ENCODE data around the gene UIMC1.

Gene UIMC1

DNA sequence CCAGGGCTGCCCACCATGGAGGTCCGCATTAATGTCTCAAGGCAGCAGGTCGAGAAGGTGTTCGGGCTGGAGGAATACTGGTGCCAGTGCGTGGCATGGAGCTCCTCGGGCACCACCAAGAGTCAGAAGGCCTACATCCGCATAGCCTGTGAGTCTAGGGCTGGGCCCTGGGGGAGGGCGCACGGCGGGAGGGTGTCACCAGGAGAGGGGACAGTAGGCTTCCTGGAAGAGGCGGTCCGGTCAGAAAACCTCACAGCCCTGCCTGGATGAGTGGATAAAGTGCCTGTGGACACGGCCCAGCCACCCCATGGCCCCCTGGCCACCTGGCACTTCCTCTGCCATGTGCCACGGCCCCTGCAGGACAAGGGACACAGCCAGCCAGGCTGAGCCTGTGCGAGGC, 138.5 kb downstream of the UIMC1 start:
- DNase-seq = no peak

DNA sequence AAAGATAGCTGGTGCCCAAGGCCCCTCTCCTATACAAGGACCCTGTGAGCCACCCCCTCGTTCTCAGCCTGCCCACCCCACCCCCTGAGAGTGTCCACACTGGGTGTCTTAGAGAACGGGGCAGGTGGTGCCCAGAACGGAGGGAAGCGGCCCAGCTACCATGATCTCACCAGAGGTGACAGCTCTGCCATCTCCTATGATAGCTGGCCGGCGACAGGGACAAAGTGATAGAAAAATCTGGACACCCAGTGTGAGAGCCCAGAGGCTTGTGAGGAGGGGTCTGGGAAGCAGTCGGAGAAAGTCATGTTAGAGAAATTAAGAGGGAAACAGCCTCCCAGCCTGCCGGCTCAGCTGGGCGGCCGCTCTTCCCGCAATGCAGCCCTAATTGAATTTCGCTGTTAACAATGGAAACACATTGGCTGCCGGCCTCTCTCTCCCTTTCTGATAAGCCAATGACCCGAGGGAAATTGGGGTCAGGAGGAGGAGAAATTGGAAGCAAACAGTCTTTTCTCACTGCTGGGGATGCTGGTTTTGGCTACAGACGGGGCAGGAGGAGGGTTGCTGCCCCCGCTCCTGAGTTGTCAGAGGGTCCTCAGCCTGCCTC, 139.8 kb downstream of the UIMC1 start:
- no peak for DNase-seq

DNA sequence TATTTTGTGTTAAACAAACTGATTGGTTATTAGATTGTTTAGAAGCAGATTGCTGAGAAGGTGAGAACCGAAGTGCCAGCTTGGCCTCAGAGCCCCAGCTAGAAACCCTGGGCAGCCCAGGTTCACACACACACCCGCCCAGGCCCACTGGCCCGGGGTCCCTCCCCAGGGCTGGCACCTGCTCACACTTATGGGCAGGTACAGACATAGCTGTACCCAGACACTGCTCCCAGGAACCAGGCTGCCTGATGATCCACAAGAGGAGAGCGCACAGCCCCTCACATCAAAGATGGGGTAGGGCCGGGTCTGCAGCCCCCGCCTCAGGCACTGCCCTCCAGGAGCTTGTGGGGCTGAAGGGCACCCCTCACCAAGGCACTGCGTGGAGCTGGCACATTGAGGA, 140.6 kb downstream of the UIMC1 start:
- DNase-seq = no peak

DNA sequence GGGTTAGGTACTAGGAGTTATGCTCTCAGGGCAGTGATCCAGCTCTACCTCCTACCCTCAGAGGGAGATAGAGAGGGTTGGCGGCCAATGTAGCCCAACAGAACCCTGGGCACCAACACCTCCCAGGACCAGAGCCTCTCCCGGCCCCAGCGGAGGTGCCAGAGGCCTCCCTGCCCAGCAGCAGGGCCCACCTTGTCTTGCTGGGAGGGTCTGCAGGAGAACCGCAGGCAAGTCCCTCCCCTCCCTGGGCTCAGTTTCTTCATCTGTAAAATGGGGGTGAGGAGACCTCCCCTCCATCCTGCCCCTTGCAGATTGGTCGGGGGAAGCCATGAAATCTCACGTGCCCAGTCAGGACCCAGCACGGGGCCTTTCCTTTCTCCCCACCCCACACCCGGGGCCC, 141.8 kb downstream of the UIMC1 start:
- DNase-seq = no peak

DNA sequence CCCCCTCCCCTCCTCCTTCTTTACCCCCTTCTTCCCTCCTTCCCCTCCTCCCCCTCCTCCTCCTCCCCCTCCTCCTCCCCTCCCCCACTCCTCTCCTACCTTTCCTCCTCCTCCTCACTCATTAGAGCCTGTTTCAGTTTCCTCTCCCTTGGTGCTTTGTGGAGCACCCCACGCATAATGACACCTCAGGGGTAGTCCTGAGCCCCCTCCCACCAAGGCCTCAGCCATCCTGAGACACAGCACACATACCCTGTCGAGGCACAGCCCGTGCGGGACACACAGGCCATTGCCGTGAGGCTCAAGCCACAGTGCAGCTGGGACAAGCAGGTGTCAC, 142.8 kb downstream of the UIMC1 start:
- DNase-seq = no peak

DNA sequence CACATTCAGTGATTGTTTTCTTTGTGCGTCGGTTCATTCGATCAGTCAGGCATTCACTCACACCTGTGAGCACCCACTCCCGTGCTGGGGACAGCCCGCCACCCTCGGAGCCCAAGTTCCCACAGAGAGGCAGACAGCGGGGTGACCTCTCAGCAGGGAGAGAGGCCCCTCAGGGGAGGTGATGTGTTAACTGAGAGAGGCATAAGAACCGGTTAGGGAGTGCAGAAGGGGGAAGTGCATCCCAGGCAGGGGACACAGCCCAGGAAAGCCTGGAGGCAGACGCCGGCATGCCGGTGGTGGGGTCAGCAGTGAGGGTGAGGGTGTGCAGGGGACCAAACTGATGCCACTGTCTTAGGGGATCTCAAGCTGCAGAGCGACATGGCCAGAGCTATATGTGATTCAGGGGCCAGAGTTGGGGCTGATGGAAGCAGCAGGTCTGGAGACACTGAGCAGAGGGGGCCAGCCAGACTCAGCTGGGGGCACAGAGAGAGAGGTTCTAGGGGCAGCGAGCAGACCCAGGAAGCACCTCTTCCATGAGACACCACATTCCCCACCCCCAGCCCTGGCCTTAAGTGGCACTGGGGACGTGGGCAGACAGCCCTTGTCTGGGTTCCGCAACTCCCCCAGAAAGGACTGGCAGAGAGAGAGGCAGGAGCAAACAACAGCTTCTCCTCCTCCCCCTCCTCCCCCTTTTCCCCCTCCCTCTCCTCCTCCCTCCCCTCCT, 143.4 kb downstream of the UIMC1 start:
- no peak for DNase-seq

DNA sequence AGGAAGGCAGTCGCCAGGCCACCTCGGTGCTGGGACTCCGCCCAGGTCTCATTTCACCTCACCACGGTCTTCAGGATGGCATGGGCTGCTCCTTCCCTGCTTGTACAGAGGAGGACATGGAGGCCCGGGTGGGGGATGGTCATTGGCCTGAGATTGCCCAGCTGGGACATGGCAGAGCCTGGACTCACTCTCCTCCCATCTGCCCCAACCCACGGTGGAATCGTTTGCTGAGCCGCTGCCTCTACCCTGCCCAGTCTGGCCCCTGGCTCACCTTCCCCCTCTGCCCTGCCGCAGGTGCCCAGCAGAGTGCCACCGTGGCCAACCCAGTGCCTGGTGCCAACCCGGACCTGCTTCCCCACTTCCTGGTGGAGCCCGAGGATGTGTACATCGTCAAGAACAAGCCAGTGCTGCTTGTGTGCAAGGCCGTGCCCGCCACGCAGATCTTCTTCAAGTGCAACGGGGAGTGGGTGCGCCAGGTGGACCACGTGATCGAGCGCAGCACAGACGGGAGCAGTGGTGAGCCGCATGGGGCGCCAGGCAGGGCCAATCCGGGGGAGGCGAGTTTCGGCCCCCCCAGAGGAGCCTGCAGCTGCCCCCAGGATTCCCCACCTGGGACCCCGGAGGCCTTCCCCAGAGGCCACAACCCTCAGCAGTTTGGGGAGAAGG, 144.1 kb downstream of the UIMC1 start:
- no peak for DNase-seq

DNA sequence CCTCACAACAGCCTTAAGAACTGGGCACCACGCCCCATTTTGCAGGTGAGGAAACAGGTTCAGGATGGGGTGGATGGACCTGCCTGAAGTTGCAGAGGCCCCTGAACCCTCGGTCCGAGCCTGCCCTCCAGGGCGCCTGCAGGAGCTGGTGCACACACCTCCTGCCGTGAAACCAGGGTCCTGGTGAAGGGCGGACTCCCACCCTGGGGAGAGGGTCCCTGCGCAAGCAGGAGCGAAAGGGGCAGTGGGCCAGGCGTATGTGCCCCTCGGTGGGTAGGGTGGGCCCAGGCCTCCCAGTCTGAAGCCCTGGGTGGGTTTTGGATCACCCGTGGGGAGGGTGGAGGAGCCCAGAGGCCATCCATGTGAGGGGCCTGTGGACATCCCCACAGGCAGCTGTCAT, 145.3 kb downstream of the UIMC1 start:
- DNase-seq = no peak

DNA sequence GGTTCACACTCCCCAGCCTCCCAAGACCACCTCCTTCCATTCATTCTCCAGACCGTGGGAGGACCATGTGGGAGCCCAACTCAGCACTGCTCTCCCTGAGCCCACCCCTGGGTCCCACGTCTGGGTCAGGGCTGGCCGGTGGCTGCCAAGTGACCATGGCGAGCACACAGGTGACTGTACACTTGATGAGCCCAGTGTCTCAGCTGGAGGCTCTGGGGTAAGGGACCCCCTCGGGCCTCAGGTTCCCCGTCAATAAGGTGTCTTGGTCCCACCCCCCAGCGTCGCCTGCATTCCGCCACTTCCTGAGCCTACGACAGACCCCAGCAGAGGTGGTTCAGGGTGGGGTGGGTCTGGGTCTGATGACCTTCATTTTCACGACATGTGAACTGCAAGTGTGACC, 146.2 kb downstream of the UIMC1 start:
- DNase-seq = no peak

DNA sequence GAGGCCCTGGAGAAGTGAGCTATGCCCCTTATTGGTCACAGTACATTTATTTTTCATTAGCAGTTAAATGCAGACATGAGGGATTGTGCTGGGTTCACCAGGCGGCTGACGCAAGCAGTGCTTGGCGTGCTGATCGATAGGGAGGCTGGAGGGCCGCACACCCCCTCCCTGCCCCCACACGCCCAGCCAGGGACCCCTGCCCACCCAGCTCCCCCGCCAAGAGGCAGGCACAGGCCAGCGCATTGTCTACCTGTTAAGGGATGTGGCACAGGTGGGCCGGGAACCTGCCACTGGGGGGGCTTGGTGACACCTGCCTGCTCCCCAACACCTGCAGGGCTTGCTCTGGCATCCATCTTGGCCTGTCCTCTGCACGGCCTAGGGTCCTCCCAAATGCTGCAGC, 146.7 kb downstream of the UIMC1 start:
- no peak for DNase-seq

DNA sequence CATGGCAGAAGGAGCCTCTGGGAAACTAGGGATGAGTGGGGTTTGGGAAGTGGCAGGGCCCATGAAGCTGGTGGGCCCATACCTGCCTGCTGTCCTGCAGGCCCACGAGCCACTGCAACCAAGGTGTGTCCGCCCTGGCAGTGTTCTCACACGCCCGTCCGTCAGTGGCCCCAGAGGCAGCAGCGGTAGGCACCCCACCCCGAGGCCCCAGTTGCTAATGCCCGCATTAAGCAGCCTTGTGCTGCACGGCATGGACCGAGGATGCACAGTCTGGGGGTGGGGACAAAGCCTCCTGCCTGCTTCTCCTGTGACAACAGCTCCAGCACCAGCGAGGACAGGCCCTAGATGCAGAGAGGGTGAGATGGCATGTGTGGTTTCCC, 148.7 kb downstream of the UIMC1 start:
- DNase-seq = no peak

DNA sequence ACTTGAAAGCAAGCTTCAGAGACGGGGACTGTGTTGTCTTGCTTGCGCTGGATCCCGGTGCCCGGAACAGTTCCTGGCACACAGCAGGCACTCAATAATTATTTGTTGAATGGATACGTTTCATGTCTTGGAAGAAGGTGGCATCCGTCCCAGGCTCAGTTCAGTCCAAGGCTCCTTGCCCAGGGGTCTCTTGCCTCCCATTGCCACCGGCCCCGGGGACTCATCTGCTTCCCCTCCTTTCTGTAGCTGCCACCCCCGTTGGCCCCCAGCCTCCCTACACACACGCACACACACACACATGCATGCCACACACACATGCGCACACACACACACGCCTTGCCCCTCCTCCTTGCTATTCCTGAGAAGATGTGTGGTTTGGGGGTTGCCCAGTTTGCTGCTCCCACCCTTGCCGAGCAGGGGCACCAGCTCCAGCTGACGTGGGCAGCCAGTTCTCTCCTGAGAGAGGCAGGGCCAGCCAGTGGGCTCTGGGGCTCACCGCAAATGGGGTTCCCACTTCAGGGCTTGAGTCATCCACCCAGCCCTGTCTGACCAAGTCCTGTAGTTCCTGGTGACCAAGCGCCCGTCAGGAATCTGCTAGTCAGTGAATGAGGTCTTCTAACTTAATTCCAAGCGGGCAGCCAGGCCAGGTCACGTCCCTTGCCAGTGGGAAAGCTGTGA, 149.2 kb downstream of the UIMC1 start:
- no peak for DNase-seq

DNA sequence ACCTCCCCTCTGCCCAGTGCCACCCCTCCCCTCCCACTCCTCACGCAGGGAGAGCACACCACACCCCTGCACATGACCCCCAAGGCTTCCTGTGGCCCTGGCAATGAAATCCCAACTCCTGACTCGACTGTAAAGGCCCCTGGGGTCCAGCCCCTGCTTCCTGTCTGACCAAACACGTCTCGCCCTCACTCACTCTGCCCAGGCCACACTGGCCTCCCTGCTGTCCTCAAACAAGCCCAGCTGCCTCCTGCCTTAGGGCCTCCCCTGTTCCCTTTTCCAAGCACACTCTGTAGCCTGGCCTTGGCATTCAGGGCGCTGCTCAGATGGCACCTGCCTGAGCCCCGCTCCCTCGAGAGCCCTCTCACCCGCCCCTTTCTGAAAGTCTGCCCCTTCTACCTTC, 149.8 kb downstream of the UIMC1 start:
- no peak for DNase-seq

DNA sequence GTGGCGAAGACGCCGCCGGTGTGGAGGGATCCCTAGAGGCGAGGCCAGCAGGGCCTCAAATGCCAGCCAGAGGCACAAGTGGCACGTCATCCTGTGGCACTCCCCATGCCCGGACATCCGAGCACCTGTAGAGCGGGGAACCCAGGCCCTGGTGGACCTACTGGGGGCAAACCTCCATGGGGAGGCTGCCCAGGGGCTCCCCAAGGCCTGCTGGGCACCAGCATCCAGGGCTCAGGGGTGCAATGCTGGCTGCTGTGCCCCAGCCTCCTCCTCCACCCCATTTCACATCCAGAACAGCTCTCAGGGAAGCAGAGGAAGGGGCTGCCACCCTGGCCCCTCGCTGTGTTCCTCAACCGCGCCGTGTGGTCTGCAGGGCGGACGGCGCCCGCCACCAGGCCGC, 151.0 kb downstream of the UIMC1 start:
- no peak for DNase-seq

All from NCI-H187 treated with DMSO at 0.1 percent for 48 hours (cell line).